GM19372 (cell line): ENCODE data around the gene ATAD1.
"Not testable (repeated sequence)": the region's sequence is repeated elsewhere in the genome, so short reads cannot be mapped to it uniquely, and the experiment has no call there.

Source experiments
- ATAC-seq: cut with Tn5 transposase; IDR thresholded peaks from one replicate; pipeline ENCODE4 v1.9.1; 2021; ENCODE audit warnings: mild to moderate bottlenecking, low read depth, moderate library complexity; ENCODE audit not compliant: unreplicated experiment

ATAD1 gene

GRCh38 chr10:87816163-87816897, 1.7 kb downstream of the ATAD1 start:
- no peak for ATAC-seq

GRCh38 chr10:87804939-87805569, 13.0 kb downstream of the ATAD1 start:
- ATAC-seq: no peak

GRCh38 chr10:87803831-87804230, 14.2 kb downstream of the ATAD1 start:
- no peak for ATAC-seq

- ATAC-seq: no peak
These were observed 14.7 kb downstream of the ATAD1 start for GRCh38 chr10:87803328-87803727.

GRCh38 chr10:87801813-87802435, 16.1 kb downstream of the ATAD1 start:
- ATAC-seq: not testable (repeated sequence)

GRCh38 chr10:87799860-87800259, 18.2 kb downstream of the ATAD1 start:
- no peak for ATAC-seq

- no peak for ATAC-seq
These were observed 19.9 kb downstream of the ATAD1 start for GRCh38 chr10:87798082-87798481.

- no peak for ATAC-seq
These were observed 23.7 kb downstream of the ATAD1 start for GRCh38 chr10:87794285-87794684.

GRCh38 chr10:87790185-87790584, 27.8 kb downstream of the ATAD1 start:
- no peak for ATAC-seq

GRCh38 chr10:87786421-87786820, 31.6 kb downstream of the ATAD1 start:
- no peak for ATAC-seq

GRCh38 chr10:87782721-87783120, 35.3 kb downstream of the ATAD1 start:
- ATAC-seq: no peak

GRCh38 chr10:87781545-87781944, 36.5 kb downstream of the ATAD1 start:
- no peak for ATAC-seq

- no peak for ATAC-seq
These were observed 41.7 kb downstream of the ATAD1 start for GRCh38 chr10:87776328-87776727.

- ATAC-seq: no peak
These were observed 42.3 kb downstream of the ATAD1 start for GRCh38 chr10:87775766-87776165.

GRCh38 chr10:87771871-87772500, 46.0 kb downstream of the ATAD1 start:
- no peak for ATAC-seq

- no peak for ATAC-seq
These were observed 50.8 kb downstream of the ATAD1 start for GRCh38 chr10:87767253-87767652.

GRCh38 chr10:87765666-87766376, 52.2 kb downstream of the ATAD1 start:
- ATAC-seq: no peak

GRCh38 chr10:87764072-87764934, 53.7 kb downstream of the ATAD1 start:
- ATAC-seq: no peak

- no peak for ATAC-seq
These were observed 54.8 kb downstream of the ATAD1 start for GRCh38 chr10:87763086-87763861.
